ENCODE measurements around the gene KNTC1.

- TF ChIP-seq CTCF (conservative IDR thresholded peaks at IDR 0.05; ENCODE audit: low read length) (no peak), EZH2phosphoT487 (IDR thresholded peaks at IDR 0.05; ENCODE audit: borderline replicate concordance, low read depth, low read length) (no peak)
These were observed 124.6 kb downstream of the KNTC1 start for GRCh38 chr12:122651520-122652224.
